GM19328 (cell line): ENCODE measurements around the gene CADM1.

Source experiments
- ATAC-seq: cut with Tn5 transposase; IDR thresholded peaks from one replicate; pipeline ENCODE4 v1.9.1; 2021; ENCODE audit warnings: mild to moderate bottlenecking, moderate library complexity; ENCODE audit not compliant: unreplicated experiment

Gene CADM1

DNA sequence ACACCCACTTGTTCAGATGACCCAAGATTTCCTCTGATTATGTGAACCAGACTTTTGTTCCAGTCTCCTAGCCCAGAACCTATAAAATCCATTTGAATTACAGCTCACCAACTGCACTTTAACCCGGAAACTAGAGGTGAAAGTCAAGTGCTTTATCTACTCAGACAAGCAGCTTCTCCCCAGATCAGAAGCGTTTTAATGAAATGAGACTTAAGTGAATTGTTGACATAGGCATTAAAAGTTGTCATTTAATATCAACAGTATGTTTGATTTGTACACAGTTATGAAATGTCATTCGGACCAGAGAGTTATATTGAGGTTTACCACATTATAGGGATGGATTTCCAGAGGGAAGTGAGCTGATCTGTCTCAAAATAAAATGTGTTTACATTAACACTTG, 52.0 kb downstream of the CADM1 start:
- ATAC-seq, result no peak

DNA sequence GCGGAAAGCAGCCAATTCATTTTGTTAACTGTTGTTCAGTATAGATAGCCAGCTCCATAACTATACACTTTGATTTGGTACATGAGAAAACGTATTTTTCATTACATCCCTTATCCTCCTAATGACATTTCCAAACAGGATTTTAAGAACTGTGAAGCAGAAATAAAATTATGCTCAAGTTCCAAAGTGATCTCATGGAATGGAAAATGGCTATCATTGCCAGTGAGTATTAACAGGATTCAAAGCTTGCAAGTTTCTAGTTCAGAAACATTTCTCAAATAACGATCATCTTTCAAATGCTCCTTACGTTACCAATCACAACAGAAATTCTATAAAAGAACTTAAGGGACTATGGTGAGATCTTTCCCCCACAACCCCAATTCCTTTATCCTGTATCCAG, 53.7 kb downstream of the CADM1 start:
- no peak for ATAC-seq

DNA sequence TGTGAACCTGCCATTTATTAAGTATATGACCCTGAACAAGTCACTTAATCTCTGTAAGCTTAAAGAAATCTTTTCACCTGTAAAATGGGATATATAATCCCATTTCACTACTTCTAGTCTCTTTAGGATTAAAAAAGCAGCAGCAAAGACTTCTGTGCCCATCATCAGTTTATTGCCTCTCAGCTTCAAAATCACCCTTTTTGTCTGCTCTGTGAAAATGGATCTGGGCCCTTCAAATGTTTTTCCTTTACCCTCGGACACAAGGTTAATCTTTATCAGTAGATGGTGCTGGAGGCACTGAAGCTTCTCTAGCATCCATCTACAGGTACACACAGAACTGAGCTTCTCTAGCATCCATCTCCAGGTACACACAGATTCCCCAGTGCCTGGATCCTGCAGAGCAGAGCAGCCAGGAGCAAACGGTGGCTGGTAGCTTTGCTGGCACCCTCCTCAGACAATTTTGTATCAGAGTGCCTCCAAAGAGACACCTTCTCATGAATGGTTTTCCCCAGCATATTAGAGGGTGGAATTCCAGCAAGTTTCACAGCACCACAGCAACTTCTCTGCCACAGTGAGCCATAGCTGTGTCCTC, 56.8 kb downstream of the CADM1 start:
- ATAC-seq, result no peak

DNA sequence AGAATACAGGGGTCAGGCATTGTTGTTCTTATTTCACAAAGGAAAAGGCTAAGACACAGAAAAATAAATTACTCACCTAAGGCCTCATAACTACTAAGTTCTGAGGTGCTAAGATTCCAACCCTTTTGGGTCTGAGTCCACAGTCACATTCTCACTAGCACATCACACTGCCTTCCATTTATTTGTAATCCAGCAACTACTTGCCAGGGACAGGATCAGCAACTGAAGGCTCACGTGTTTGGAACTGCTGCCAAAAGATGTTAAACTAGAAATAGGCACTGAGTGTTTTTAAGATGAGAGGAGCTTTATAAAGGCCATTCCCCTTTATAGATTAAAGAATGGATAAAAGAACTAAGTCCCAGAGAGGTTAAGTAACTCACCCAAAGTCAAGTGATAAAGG, 58.0 kb downstream of the CADM1 start:
- no peak for ATAC-seq

DNA sequence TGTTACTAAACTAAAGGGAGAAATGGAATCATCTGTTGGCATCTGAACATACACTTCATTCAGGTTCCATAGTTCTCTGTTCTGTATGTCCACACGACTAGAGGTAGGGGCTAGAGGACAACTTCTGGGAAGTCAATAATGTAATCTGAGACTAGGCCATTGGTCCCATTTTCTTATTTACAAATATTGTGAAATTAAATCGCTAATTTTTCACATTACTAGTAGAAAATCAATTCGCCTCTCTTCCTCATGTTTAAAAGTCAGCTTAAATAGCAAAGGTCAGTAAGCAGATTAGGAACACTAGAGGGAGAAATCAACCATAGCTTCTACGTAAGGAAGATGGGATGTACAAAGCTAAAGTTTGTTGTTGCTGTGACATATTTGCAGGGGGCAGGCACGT, 59.7 kb downstream of the CADM1 start:
- ATAC-seq, result no peak

DNA sequence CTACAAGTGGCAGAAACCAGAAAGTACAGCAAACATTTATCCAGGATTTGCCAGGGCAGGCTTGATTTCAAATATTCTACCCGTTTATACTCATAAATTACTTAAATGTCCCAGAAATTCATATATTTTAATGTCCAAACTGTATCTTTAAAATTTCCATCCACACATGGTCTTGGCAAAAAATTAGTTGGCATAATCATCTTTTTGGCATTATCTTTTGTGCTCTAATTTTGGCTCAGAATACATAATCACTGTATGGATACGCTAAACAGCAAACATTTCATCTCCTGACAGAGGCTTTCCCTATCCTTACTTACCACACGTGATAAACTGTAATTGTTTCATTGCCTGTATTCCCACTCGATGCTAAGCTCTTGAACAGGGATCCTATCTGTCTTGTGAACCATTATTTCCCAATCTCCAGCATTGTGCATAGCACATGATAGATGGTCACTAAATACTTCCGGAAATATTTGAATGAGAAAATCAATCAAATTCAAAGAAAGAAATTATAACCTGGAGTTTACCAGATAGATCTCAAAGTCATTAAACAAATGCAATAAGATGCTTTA, 64.2 kb downstream of the CADM1 start:
- no peak for ATAC-seq

DNA sequence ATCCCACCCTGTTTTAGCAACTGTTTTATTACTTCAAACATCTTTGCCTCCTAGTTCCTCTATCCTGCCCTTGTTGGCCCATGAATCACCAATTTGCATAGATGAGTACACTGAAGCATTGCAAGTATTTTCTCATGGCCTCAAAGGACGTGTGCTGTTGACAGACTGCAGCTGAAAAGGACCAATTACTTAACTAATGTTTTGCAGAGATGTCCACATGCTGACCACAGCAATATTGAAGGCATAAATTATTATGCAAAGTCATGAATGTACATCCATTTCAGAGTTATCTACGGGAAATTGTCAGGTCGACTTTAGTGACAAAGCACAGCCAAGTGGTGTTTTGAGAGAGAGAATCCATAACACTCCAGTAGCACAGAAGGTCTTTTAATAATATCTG, 64.8 kb downstream of the CADM1 start:
- no peak for ATAC-seq

DNA sequence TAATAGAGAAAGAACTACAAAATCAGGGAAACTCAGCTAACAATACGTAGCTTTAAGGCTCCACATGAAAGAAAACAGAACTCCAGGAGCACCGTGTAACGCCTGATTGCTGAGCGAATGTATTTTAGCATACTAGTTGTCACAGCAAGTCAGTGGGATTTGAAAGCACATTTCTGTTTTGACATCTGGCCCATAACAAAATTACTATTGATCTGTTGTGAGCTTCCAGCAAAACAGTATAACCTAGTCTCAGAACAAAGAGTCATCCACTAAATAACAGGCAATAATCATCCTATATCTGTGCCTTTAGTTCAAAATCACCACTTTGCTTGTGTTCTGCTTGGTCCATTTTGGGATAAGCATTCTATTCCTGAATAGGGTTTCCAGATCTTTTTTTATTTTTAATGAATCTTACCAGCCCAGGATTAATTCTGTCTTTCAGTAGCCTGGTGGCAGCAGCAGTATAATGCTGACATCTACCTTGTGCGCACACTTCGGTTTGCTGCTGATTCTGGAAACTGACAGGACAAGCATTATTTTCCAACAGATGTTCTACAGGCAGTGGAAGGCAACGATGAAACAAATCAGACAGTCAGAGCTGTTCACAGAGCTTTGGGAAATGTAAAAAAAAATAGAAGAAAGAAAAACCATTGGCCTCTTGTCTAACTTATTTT, 66.2 kb downstream of the CADM1 start:
- ATAC-seq, result no peak

DNA sequence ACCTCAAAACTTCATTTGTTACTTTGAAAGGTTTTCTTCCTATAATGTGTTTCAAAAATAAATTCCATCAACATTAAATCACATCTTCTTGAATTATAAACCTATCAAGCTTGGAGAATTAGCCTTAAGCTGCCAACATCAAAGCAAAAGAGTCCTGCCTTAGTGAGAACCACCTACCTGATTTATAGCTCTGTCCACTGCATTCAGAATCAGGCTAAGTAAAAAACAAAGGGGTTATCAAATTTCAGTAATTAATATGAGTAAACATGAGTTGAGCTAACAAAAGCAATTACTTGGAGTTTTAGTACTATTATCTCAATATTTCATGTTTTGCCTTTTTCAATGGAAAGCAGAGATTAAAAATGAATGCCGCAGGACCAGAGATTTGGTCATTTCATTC, 73.9 kb downstream of the CADM1 start:
- no peak for ATAC-seq

DNA sequence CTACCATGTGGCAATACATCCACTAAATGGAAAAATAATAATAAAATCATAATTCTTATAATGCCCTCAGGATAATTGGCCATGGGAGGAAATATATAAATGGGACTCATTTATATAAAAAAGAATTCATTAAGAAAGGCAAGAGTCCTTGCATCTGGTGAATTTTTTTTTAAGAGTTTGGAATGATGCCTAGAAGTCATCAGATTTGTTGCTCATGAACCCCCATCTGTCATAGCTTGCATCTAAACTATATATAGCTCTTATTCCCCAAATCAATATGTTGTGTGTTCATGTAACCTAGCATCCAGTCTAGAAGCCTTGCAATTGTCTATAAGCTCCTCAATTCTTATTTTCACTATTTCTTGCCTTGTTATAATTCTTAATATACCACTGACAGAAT, 75.9 kb downstream of the CADM1 start:
- no peak for ATAC-seq

DNA sequence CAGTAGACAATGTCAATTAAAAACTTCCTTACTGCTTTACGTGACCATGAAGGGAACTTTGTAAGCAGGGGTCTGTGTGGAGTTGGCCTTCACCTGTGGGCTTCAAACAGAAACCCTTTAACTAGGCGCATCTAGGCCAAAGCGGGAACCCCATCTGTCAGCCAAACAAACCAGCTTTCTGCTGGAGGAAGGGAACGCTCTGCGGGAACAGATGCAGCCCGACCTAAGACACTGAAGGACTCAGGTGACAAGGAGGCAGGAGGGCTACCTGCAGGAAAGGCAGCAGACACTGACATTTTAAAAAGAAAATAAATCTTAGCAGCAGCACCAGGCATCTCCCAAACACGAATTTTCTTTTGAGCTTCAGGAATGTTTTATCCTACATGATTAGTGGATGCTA, 78.4 kb downstream of the CADM1 start:
- ATAC-seq, result no peak

DNA sequence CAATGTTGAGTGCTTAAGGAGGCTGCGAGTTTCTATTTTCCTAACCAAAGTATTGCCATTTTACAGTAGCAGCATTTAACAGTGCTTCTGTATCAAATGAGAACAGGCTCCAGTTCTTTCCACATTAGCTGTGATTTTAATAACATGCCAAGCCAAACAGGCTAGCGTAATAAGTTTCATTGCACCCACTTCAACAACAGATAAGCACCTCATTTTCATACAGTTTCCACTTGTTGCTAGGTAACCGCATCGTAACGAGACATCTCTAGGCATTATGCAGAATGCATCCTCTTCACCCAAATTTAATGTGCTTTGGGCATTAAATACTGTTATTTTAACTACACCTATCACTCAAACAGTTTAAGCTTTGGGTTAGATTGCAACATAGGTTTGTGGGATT, 79.0 kb downstream of the CADM1 start:
- ATAC-seq, result no peak

DNA sequence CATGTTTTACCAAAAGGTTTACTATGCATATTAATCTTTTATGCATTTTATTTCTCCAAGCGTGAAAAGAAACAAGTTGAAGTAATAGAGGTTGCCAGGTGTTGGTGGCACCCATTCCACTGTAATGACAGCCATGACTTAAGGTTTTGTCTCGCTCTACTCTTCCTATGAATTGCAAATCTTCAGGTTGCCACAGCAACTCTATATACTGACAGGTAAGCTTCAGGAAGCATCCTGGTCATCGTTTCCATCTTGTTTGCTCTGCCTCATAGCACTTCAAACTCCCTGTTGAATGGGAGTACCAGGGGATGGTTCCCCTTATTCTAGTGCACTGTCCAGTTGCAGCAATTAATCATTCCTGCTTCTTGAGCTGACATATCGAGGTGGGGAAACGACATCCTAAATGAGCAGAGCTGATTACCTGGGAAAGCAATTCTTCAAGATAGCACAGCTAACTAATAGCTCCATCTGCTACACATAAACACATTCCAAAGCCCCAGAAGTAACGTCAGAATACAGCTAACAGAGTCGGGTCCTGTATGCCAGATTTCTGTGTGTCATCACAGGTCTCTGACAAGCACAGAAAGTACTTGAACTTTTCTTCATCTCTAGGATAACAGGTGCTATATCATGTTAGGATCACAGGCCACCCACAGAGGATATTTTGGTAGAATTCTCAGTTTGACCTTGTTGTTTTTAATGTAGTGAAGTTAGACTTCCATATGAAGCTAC, 80.3 kb downstream of the CADM1 start:
- ATAC-seq, result no peak

DNA sequence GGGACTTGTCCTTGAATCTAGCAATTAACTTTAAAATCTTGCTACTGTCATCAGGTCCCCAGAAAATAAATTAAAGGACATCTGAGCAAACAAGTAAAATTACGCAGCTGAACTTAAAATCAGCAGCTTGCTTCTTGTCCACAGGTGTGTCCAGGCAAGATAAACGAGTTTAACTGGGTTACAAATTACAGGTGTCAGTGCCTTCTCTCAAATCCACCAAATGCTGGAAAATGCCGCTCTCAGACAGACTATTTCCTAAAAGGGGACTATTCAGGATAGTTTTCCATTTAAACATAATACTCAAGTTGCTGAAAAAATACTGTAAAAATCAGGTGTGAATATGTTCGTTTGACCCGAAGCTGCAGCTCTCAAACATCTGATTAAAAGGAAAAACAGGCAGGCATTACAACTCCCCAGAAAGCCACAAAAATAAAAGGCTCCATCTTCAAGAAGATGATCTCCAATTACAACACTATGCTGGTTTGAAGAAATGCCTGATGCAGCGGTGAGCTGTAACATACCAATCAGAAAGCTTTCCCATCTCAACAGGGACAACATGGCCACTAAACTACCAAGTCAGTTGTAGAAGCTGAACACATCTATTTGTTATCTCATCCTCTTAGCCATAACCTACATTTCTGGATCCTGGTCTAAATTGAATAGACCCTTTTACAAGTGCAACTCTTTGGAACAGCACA, 82.1 kb downstream of the CADM1 start:
- no peak for ATAC-seq

DNA sequence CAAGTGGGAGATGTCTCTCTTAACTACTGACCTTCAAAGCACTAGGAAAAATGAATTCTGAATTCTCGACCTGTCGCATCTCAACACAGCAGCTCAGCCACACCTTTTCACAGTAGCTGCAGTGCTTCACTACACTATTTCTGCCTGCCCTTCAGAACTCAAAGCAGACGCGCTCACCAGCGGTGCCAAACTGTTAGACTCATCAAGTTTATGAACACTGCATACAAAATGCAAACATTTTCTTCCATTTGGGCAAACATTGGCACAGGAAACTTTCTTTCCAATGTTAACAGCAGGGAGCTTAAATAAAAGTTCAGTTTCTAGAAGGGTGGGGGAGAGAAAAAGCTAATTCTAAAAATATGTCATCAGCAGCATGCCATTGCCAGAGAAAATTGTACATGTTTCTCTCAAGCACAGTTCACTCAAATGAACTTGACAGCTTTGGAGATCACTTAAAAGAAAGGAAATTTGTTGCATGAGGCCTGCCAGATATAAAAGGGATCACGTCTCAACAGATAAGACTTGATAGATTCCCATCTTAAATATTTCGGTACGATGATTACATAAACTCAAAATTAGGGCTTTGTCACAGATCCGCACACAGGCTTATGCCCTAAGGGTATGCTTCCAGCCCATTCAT, 82.7 kb downstream of the CADM1 start:
- no peak for ATAC-seq

DNA sequence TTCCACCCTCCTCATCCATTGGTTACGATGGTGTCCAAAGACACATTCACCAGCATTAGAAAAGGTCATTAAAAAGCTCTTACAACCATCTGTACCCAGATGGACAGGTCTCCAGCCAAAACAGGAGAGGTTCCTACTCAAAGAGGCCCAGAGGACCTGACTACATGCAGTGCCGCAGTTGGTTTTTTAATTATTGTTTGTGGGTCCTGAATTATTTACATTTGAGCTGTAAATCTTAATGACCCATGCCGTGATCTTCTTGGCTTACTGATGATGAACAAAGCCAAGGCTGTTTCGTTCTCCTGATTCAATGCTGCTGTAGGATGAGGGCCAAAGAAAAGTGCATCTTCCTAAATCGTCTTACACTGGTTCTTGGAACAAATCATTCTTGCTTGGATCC, 83.7 kb downstream of the CADM1 start:
- ATAC-seq, result no peak

DNA sequence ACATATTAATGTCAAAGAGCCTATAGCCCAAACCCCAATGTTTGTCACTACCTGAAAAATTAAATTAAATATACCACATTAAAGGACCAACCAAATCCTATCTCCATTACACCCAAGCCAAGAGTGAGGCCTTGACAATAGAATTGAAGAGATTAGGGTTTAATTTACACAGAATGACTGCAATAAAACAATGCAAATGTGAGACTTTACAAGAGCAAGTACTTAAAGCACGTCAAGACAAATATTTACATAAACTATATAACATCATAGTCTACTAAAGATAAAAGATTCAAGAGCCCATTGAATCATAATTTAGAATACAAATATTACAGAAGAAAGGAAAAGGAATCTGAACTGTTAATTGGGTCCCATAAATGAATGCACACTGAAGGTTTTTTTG, 85.6 kb downstream of the CADM1 start:
- ATAC-seq, result no peak

DNA sequence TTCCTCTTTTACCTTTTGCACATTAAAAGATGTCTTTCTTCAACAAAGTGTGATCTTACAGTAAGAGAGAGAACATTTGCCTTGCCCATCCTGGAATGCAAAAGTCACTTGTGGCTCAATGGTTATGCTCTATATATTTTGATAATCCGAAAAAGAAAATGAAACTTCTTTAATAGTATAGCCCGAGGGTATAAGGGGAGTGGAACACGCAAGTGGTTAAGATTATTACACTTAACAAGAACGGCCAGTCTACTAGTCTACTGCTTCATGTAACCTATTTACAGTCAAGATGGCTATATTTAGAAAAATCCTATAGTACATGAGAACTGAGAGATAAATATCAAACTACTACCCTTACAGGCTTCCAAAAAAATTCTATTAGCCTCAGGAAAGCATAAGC, 86.1 kb downstream of the CADM1 start:
- ATAC-seq, result no peak

DNA sequence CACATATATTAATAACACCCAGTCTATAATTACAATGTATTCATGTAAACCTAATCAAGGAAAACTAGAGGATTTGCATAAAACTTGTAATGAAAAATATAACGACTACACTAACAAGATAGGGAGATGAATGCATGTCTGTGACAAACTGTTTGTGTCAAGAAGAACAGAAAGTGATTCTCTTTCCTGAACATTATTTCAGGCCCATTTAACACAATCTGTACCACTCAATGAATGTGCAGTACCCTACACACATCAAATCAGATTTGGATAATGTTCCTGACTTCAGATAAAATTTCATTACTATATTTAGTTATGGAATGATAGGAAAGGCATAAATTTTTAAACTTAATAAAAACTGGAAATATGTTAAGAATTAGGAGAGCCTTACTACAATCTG, 93.1 kb downstream of the CADM1 start:
- no peak for ATAC-seq

DNA sequence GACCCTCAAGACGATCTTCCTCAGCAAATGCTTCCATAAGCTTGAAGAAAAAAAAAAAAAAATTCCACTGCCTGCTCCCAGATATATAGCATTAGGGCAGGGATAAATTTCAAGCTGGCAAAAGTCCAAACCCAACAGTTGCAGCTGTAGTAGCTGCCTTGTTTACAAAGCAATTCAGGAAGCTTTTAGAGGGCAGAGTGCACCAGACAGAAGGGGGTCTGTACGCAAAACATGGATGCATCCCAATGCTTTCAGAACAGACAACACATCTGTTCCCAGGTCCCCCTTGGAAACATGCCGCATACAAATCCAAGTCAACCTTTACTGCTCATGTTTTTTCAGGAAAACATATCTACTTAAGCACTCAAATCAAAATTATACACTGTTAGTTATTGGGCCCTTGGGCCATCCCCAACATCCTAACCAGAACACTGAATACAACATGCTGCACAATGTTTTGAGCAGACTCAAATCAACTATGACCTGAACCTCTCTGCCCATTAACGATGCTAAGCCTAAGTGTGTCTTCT, 94.5 kb downstream of the CADM1 start:
- ATAC-seq, result no peak
